Articular chondrocyte of knee joint (primary cell): Measurements from ENCODE around the gene OR1J2. TPM values are rescaled to one million over a fixed set of nuclear protein-coding genes. Genes with fewer than 3 reads are reported as not detected.

Source experiments
- total RNA-seq: library from RNA; depleted of rRNA; stranded (reverse); fragments of >200 nt; gene quantifications from 2 replicates; pipeline ENCODE4 v1.2.3, GENCODE V29; 2012

OR1J2 gene
- 0.26 and 0.32 TPM in 2 replicates for total RNA-seq

GRCh38 chr9:122510502-122510901 is at the start of gene OR1J2:
OR1J2 (plus strand) TSS chr9:122510802; CDS start chr9:122510802, 0 bp downstream.

GRCh38 chr9:122477826-122478225 is 32.8 kb upstream of the OR1J2 start, which contains the start of gene OR1J1:
OR1J1 (minus strand) TSS chr9:122477926; CDS start chr9:122477926, 0 bp downstream.

DNA sequence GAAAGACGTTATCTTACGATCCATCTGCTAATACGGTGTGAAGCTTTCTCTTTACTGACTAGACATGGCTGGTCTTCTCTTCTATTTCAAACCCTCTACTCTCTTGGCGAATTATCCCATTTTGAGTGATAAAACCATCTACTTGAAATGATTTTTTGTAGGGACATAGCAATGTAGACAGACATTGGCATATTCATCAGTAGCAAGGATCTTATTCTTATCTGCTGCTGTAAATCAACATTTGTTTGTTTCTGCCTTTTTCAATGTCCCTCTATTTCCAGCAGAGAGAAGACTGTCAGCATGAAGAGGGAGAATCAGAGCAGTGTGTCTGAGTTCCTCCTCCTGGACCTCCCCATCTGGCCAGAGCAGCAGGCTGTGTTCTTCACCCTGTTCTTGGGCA is 8.2 kb downstream of the OR1J2 start, which contains the start of gene OR1J4:
Gene OR1J4, plus strand, starts transcription at position 301 of the 400 bp plus-strand sequence. Its CDS starts 0 bp downstream, at position 301.

DNA sequence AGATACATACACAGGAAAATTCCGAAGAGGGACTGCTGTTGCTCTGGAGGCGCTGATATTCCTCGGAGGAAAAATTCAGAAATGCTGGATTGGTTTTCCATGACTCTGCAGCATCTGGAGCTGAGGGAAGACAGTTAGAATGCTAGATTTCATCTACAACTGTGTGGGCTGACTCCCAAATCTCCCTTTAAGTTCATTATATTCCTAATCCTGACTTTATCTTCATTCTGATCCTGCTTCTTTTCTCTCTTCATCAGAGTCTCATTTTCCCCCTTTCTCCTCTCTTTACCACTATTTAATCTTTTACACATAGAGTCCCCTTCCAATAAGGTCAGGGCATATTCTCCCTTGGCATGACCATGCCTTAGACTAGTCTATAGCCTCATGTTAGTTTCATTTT is 16.6 kb downstream of the OR1J2 start, which contains the start of gene OR1N1:
Gene OR1N1, minus strand, starts transcription at position 101 of the 400 bp plus-strand sequence. Its CDS starts 0 bp downstream, at position 101.

DNA sequence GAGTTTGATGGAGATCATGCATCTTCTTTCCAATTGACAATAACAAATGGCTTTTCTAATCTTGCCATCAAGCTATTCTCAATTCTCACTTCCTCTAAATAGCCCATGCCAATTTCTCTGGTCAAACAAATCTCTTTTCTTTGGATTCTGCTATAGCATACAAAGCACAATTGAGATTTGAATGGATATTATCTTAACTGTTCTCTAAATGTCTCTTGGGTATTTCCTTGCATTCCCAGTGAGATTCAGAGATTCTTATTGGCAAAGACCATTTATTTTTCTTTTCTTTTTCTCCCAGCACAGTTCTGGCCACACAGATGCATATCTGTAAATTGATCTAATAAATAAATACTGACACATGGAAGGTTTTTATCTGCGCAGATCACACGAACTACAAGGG is 42.2 kb downstream of the OR1J2 start, which contains the start of gene OR1N2:
Gene OR1N2, plus strand, starts transcription at position 301 of the 400 bp plus-strand sequence. CDS start 100 bp downstream, outside the sequence.

Other genes with a start within 250 kb of the OR1J2 start
- gene RBM18, start 246.0 kb upstream of the OR1J2 start, total RNA-seq = 11.1 and 11.2 TPM in 2 replicates
- gene MRRF, start 245.9 kb upstream of the OR1J2 start, total RNA-seq = 44.1 and 50.4 TPM in 2 replicates
- 2.8 and 7.4 TPM in 2 replicates for gene PTGS1, start 139.8 kb upstream of the OR1J2 start, total RNA-seq
- gene OR1J1, start 32.9 kb upstream of the OR1J2 start, total RNA-seq = not detected in 2 replicates
- gene OR1J4, start 8.3 kb downstream of the OR1J2 start, total RNA-seq = 0.11 and 0.13 TPM in 2 replicates
- not detected in 2 replicates for gene OR1N1, start 16.5 kb downstream of the OR1J2 start, total RNA-seq
- gene OR1N2, start 42.3 kb downstream of the OR1J2 start, total RNA-seq = 0.26 TPM in 1 of 2 replicates, not detected in the other
- 0.11 and 0.13 TPM in 2 replicates for gene OR1L8, start 72.6 kb downstream of the OR1J2 start, total RNA-seq
- not detected in 2 replicates for gene OR1Q1, start 103.9 kb downstream of the OR1J2 start, total RNA-seq
- 0.11 and 0.13 TPM in 2 replicates for gene OR1B1, start 146.8 kb downstream of the OR1J2 start, total RNA-seq
- gene OR1L1, start 150.9 kb downstream of the OR1J2 start, total RNA-seq = not detected in 2 replicates
- gene OR1L3, start 164.3 kb downstream of the OR1J2 start, total RNA-seq = not detected in 2 replicates
- not detected in 2 replicates for gene OR1L4, start 213.2 kb downstream of the OR1J2 start, total RNA-seq
- gene OR1L6, start 231.5 kb downstream of the OR1J2 start, total RNA-seq = not detected in 2 replicates